Natural killer cell (primary cell): ENCODE measurements around the gene CCDC138. TPM values are rescaled to one million over a fixed set of nuclear protein-coding genes. Genes with fewer than 3 reads are reported as not detected.

Experiments used
- ATAC-seq, 3 donors: fragments of 150-1000 bp in 2 of 3; fragments of 200-7000 bp in 1 of 3; cut with Tn5 transposase; 1 replicate in 1 of 3; 2 replicates in 2 of 3; pipeline ENCODE4 v1.10.0; 2021; ENCODE audit warnings: mild to moderate bottlenecking in 2 of 3, moderate library complexity in 2 of 3
- DNase-seq, 2 donors: peaks; one replicate each; pipeline versions ENCODE4 v3.0.0 to v3.0.0-alpha.2; 2013 to 2021; ENCODE audit warnings: mixed read lengths in 1 of 2
- H3K27ac ChIP-seq: one replicate; pipeline ENCODE4 v1.5.1; 2013; ENCODE audit warnings: mild to moderate bottlenecking, low read length
- H3K27me3 ChIP-seq: one replicate; pipeline ENCODE4 v1.6.1; 2013; ENCODE audit warnings: low read length; ENCODE audit not compliant: control insufficient read depth, insufficient read depth
- H3K36me3 ChIP-seq: one replicate; pipeline ENCODE4 v1.6.1; 2013; ENCODE audit warnings: low read length; ENCODE audit not compliant: control insufficient read depth, insufficient read depth
- H3K4me1 ChIP-seq: one replicate; pipeline ENCODE4 v1.6.1; 2013; ENCODE audit warnings: low read length; ENCODE audit not compliant: control insufficient read depth, insufficient read depth
- H3K4me3 ChIP-seq: one replicate; pipeline ENCODE4 v1.5.1; 2013; ENCODE audit warnings: low read length
- H3K9me3 ChIP-seq: one replicate; pipeline ENCODE4 v1.6.1; 2013; ENCODE audit warnings: low read length; ENCODE audit not compliant: control insufficient read depth, insufficient read depth
- H3K27ac Mint-ChIP-seq, 2 donors: one replicate each; pipeline ENCODE4 v1.8.0; 2022; ENCODE audit warnings: mild to moderate bottlenecking in 2 of 2, mixed read lengths in 2 of 2, moderate library complexity in 1 of 2
- H3K27me3 Mint-ChIP-seq, 2 donors: one replicate each; pipeline ENCODE4 v1.8.0; 2022; ENCODE audit warnings: low read depth in 2 of 2, mixed read lengths in 2 of 2
- H3K36me3 Mint-ChIP-seq: one replicate; pipeline ENCODE4 v1.8.0; 2022; ENCODE audit warnings: mixed read lengths
- H3K4me1 Mint-ChIP-seq, 2 donors: one replicate each; pipeline ENCODE4 v1.8.0; 2022; ENCODE audit warnings: mixed read lengths in 2 of 2
- H3K4me3 Mint-ChIP-seq: one replicate; pipeline ENCODE4 v1.8.0; 2022; ENCODE audit warnings: mild to moderate bottlenecking, moderate library complexity, mixed read lengths
- H3K9me3 Mint-ChIP-seq, 2 donors: one replicate each; pipeline ENCODE4 v1.8.0; 2022; ENCODE audit warnings: mixed read lengths in 2 of 2
- CTCF ChIP-seq: fragments of 200-600 bp; IDR thresholded peaks from one replicate; pipeline ENCODE4 v1.8.0; 2022; ENCODE audit warnings: antibody characterized with exemption
- WGBS: methylation state at CpG from one replicate; pipeline ENCODE4 v1.1.7; 2013; ENCODE audit warnings: missing lambda C conversion rate; ENCODE audit not compliant: insufficient coverage; 5-methylcytosine and 5-hydroxymethylcytosine counted together
- intact Hi-C: fragments of 100-400 bp; cut with micrococcal nuclease; formaldehyde crosslinking; loops from one replicate; pipeline ENCODE4 v1.14.2; 2022
- total RNA-seq, 4 donors: library from RNA; stranded (reverse); fragments of 120-200 nt in 1 of 4; gene quantifications; one replicate each; pipeline versions ENCODE4 v1.2.3 to v1.2.4, GENCODE V29; 2013 to 2022

The CCDC138 gene
- total RNA-seq, 3 donors from 2014 or later (not counting 1 experiment from before 2014, with no cell fraction given): 3.8 to 9.3 (median 5.6) TPM

GRCh38 chr2:108889907-108890306 is 103.3 kb downstream of the CCDC138 start:
- TF ChIP-seq CTCF: no peak
- Histone ChIP-seq H3K36me3 (no peaks in the 10 kb centered on the region), H3K9me3 (peaks cover 15% of the 10 kb centered on the region), H3K4me1 (no peaks in the 10 kb centered on the region), H3K27me3 (no peaks in the 10 kb centered on the region), H3K4me3 (no peak overlapping the region), H3K27ac (no peak overlapping the region)
- H3K9me3 Mint-ChIP-seq: peaks cover 7 to 13% of the 10 kb centered on the region in 2 donors
- peaks cover 0 to 5% of the 10 kb centered on the region in 2 donors for H3K27me3 Mint-ChIP-seq
- H3K36me3 Mint-ChIP-seq: peaks cover 18% of the 10 kb centered on the region
- 100% methylated on average over 1 of the region's 1 CpG for WGBS
- no peak overlapping the region for H3K27ac Mint-ChIP-seq
- no peaks in the 10 kb centered on the region for H3K4me1 Mint-ChIP-seq
- ATAC-seq (no peak), DNase-seq (no peak)
- no peak overlapping the region for H3K4me3 Mint-ChIP-seq
- intact Hi-C loops: no loop called here

- Mint-ChIP-seq H3K27me3 (peaks cover 0 to 2% of the 10 kb centered on the region in 2 donors), H3K4me3 (no peak overlapping the region), H3K27ac (no peak overlapping the region), H3K9me3 (peaks cover 7 to 13% of the 10 kb centered on the region in 2 donors), H3K4me1 (no peaks in the 10 kb centered on the region), H3K36me3 (peaks cover 18% of the 10 kb centered on the region)
- no peak overlapping the region for H3K27ac ChIP-seq
- no peaks in the 10 kb centered on the region for H3K4me1 ChIP-seq
- H3K9me3 ChIP-seq: peaks cover 15% of the 10 kb centered on the region
- no peaks in the 10 kb centered on the region for H3K36me3 ChIP-seq
- intact Hi-C loops: no loop called here
- DNase-seq: no peak
- no peaks in the 10 kb centered on the region for H3K27me3 ChIP-seq
- 71% methylated on average over 1 of the region's 1 CpG for WGBS
- TF ChIP-seq CTCF: no peak
- ATAC-seq: no peak
- no peak overlapping the region for H3K4me3 ChIP-seq
Measured at GRCh38 chr2:108893277-108893676, 106.7 kb downstream of the CCDC138 start.

DNA sequence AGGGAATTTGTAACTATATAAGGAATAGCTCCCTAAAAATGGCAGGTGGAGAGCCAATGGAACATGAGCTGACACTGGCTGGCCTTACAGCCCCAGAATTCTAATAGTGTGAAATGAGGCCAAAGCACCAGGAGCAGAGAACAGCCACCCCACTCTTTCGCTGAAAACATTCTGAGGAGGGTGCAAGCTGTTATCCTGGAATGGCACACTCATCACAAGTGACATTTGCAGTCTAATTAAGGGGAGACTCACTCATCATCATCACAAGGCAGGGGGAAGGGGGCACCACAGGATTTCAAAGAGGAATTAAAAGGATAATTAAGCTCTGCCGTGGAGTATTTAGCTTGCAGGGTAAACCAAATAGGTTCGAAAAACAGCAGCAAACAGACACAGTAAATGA is 108.2 kb downstream of the CCDC138 start:
- no peak overlapping the region for H3K27ac ChIP-seq
- no peak overlapping the region for H3K4me3 Mint-ChIP-seq
- peaks cover under 1 to 9% of the 10 kb centered on the region in 2 donors for H3K9me3 Mint-ChIP-seq
- peaks cover 14% of the 10 kb centered on the region for H3K36me3 Mint-ChIP-seq
- TF ChIP-seq CTCF: no peak
- DNase-seq (no peak), ATAC-seq (no peak)
- intact Hi-C loops: no loop called here
- H3K27me3 Mint-ChIP-seq: peaks cover 6 to 13% of the 10 kb centered on the region in 2 donors
- H3K4me1 ChIP-seq: no peaks in the 10 kb centered on the region
- WGBS: 84% methylated on average over 2 of the region's 3 CpGs
- no peaks in the 10 kb centered on the region for H3K36me3 ChIP-seq
- peaks cover 15% of the 10 kb centered on the region for H3K9me3 ChIP-seq
- no peaks in the 10 kb centered on the region for H3K27me3 ChIP-seq
- H3K27ac Mint-ChIP-seq: no peak overlapping the region
- no peaks in the 10 kb centered on the region for H3K4me1 Mint-ChIP-seq
- no peak overlapping the region for H3K4me3 ChIP-seq

GRCh38 chr2:108895188-108895587 is 108.6 kb downstream of the CCDC138 start:
- intact Hi-C loops: no loop called here
- Histone ChIP-seq H3K27me3 (no peaks in the 10 kb centered on the region), H3K4me3 (no peak overlapping the region), H3K36me3 (no peaks in the 10 kb centered on the region), H3K9me3 (peaks cover 13% of the 10 kb centered on the region), H3K27ac (no peak overlapping the region), H3K4me1 (no peaks in the 10 kb centered on the region)
- no peak for ATAC-seq
- H3K27me3 Mint-ChIP-seq: peaks cover 8 to 13% of the 10 kb centered on the region in 2 donors
- no peak overlapping the region for H3K4me3 Mint-ChIP-seq
- no peak for DNase-seq
- peaks cover 0 to 7% of the 10 kb centered on the region in 2 donors for H3K9me3 Mint-ChIP-seq
- no peaks in the 10 kb centered on the region for H3K4me1 Mint-ChIP-seq
- WGBS: 80% methylated on average over 1 of the region's 2 CpGs
- TF ChIP-seq CTCF: no peak
- H3K36me3 Mint-ChIP-seq: peaks cover 11% of the 10 kb centered on the region
- no peak overlapping the region for H3K27ac Mint-ChIP-seq
